SU-DHL-6 (cell line): Measurements from ENCODE around the gene CAMK1D.

ENCODE experiments used
- H2AFZ ChIP-seq: fragments of 200-600 bp; sonication (generic); 2 replicates; pipeline ENCODE4 v1.6.1; 2014; ENCODE audit warnings: low read depth, mild to moderate bottlenecking, moderate library complexity, mixed read lengths, antibody characterized with exemption, low read length; ENCODE audit not compliant: severe bottlenecking
- H3F3A ChIP-seq: fragments of 200-600 bp; shearing (Covaris generic); 2 replicates; pipeline ENCODE4 v1.6.0; 2016; ENCODE audit warnings: antibody characterized with exemption, mild to moderate bottlenecking; ENCODE audit not compliant: insufficient read depth
- H3K27ac ChIP-seq: fragments of 200-600 bp; sonication (generic); 2 replicates; pipeline ENCODE4 v1.5.1; 2016; ENCODE audit warnings: low read depth, mild to moderate bottlenecking, low read length, moderate library complexity, mixed read lengths
- H3K27me3 ChIP-seq: fragments of 200-600 bp; sonication (generic), shearing (Covaris generic); 2 replicates; pipeline ENCODE4 v1.6.0; 2014; ENCODE audit warnings: mild to moderate bottlenecking, low read length
- H3K36me3 ChIP-seq: fragments of 200-600 bp; sonication (generic); 2 replicates; pipeline ENCODE4 v1.6.1; 2014; ENCODE audit warnings: mild to moderate bottlenecking, low read length, mixed read lengths
- H3K4me2 ChIP-seq: fragments of 300-600, 200-600 bp; shearing (Covaris generic), sonication (generic); 2 replicates; pipeline ENCODE4 v1.6.0; 2014; ENCODE audit warnings: low read length, low read depth, mild to moderate bottlenecking; ENCODE audit not compliant: poor library complexity, severe bottlenecking
- H3K4me3 ChIP-seq: fragments of 200-600 bp; sonication (generic); 2 replicates; pipeline ENCODE4 v1.5.1; 2014; ENCODE audit warnings: antibody characterized with exemption, low read length, mild to moderate bottlenecking, mixed read lengths; ENCODE audit not compliant: insufficient read depth, poor library complexity, severe bottlenecking
- H3K79me2 ChIP-seq: fragments of 200-600 bp; sonication (generic); 2 replicates; pipeline ENCODE4 v1.6.1; 2014; ENCODE audit warnings: mild to moderate bottlenecking, low read length, moderate library complexity; ENCODE audit not compliant: insufficient read depth
- H3K9ac ChIP-seq: fragments of 200-600 bp; sonication (generic); 2 replicates; pipeline ENCODE4 v1.7.0; 2014; ENCODE audit warnings: mild to moderate bottlenecking, low read length
- H3K9me2 ChIP-seq: fragments of 200-600 bp; sonication (generic); replicated peaks from 2 replicates; pipeline ENCODE4 v1.6.1; 2014; ENCODE audit warnings: low read length; ENCODE audit not compliant: insufficient read depth
- H3K9me3 ChIP-seq: fragments of 200-600 bp; sonication (generic); 2 replicates; pipeline ENCODE4 v1.6.1; 2014; ENCODE audit warnings: low read length, mixed read lengths; ENCODE audit not compliant: insufficient read depth
- H4K20me1 ChIP-seq: fragments of 200-600 bp; sonication (generic); 2 replicates; pipeline ENCODE4 v1.6.1; 2014; ENCODE audit warnings: low read depth, mild to moderate bottlenecking, antibody characterized with exemption, low read length, moderate library complexity, mixed read lengths
- CTCF ChIP-seq: fragments of 200-600 bp; sonication (generic); IDR thresholded peaks from one replicate; pipeline ENCODE4 v1.5.1; 2017; ENCODE audit warnings: antibody characterized with exemption, mild to moderate bottlenecking, low read length, moderate library complexity; ENCODE audit not compliant: insufficient read depth, poor library complexity, severe bottlenecking
- EZH2phosphoT487 ChIP-seq: fragments of 200-600 bp; sonication (generic), shearing (Covaris generic); conservative IDR thresholded peaks from 2 replicates; pipeline ENCODE4 v1.6.1; 2018; ENCODE audit warnings: mild to moderate bottlenecking, antibody characterized with exemption, low read length, moderate library complexity, mixed read lengths

CAMK1D gene

DNA sequence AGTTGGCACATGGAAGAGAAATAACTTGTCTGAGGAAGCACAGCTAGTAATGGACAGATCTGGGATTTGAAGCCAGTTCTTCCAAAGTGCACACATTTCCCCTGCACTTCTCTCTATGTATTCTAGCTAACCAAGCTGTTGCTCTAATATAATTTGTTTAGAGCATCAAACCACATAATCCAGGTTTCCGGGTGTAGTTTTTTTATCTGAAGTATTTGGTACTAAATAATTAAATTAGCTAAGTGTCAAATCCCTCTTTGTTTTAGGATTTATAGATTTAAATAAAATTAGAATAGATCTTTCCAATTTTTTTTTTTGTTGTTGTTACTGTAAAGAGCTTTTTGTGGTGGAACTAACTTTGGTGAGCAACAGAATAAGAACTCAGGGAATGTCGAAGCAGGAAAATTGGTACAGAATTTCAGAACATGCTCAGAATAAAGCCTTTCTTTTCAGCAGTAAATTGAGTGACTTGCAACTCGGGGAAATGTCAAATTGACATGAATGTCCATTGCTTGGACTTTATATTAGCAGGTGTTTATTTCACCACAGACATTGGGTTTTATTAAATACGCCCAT, 33.7 kb downstream of the CAMK1D start:
- TF ChIP-seq EZH2phosphoT487 (no peak), CTCF (no peak)
- Histone ChIP-seq H3K4me3 (no peak overlapping the region), H3K79me2 (peaks cover 99% of the 10 kb centered on the region), H3K4me2 (no peak overlapping the region), H3K27ac (no peak overlapping the region), H3K9me2 (no peaks in the 10 kb centered on the region), H3K9me3 (peaks cover 9% of the 10 kb centered on the region; the same call in 1 of the 2 replicates), H3K27me3 (no peaks in the 10 kb centered on the region), H2AFZ (no peak overlapping the region), H4K20me1 (peaks cover 11% of the 10 kb centered on the region; the same call in 1 of the 2 replicates), H3K36me3 (0 out of 2 replicates have a peak, but pooled peaks cover 7% of the 10 kb centered on the region), H3K9ac (no peak overlapping the region), H3F3A (0 out of 2 replicates have a peak, but pooled peaks cover 5% of the 10 kb centered on the region)

DNA sequence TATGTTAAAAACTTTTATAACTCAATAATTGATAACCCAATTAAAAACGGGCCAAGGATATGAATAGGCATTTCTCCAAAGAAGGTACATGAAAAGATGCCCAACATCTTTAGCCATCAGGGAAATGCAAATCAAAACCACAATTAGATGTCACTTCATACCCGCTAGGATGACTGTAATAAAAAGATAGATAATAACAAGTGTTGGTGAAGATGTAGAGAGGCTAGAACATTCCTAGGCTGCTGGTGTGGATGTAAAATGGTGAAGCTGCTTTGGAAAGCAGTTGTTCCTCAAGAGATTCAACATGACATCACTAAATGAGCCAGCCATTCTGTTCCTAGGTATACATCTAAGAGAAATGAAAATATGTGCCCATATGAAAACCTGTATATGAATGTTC, 35.6 kb downstream of the CAMK1D start:
- no peak overlapping the region for H3K27ac ChIP-seq
- no peak overlapping the region for H3K4me2 ChIP-seq
- no peak overlapping the region for H3K9ac ChIP-seq
- H3K36me3 ChIP-seq: 0 out of 2 replicates have a peak, but pooled peaks cover 7% of the 10 kb centered on the region
- peaks cover 99% of the 10 kb centered on the region for H3K79me2 ChIP-seq
- H3K4me3 ChIP-seq: no peak overlapping the region
- no peak overlapping the region for H2AFZ ChIP-seq
- TF ChIP-seq CTCF (no peak), EZH2phosphoT487 (no peak)
- H3F3A ChIP-seq: 0 out of 2 replicates have a peak, but pooled peaks cover 5% of the 10 kb centered on the region
- peaks cover 9% of the 10 kb centered on the region; the same call in 1 of the 2 replicates for H3K9me3 ChIP-seq
- H3K27me3 ChIP-seq: no peaks in the 10 kb centered on the region
- peaks cover 5% of the 10 kb centered on the region; the same call in 1 of the 2 replicates for H4K20me1 ChIP-seq
- H3K9me2 ChIP-seq: no peaks in the 10 kb centered on the region

- H3K4me3 ChIP-seq: no peak overlapping the region
- H3K9me3 ChIP-seq: peaks cover 9% of the 10 kb centered on the region; the same call in 1 of the 2 replicates
- 0 out of 2 replicates have a peak, but pooled peaks cover 7% of the 10 kb centered on the region for H3K36me3 ChIP-seq
- no peaks in the 10 kb centered on the region for H3K9me2 ChIP-seq
- H3F3A ChIP-seq: peaks cover 5% of the 10 kb centered on the region; the same call in 1 of the 2 replicates
- no peaks in the 10 kb centered on the region for H3K27me3 ChIP-seq
- peaks cover 99% of the 10 kb centered on the region for H3K79me2 ChIP-seq
- no peak for TF ChIP-seq EZH2phosphoT487
- TF ChIP-seq CTCF: no peak
- H2AFZ ChIP-seq: no peak overlapping the region
- no peak overlapping the region for H3K27ac ChIP-seq
- no peak overlapping the region for H3K9ac ChIP-seq
- H4K20me1 ChIP-seq: peaks cover 4% of the 10 kb centered on the region; the same call in 1 of the 2 replicates
- H3K4me2 ChIP-seq: no peak overlapping the region
Measured at GRCh38 chr10:12387561-12388210, 38.3 kb downstream of the CAMK1D start.
